RWPE1 (cell line): ENCODE measurements around the gene APOM.

Experiments used
- CTCF ChIA-PET: fragments of 350-600 bp; sonication (Branson Sonifier 250); formaldehyde crosslinking; extraction: SDS; loops from one replicate; lab custom pipeline; 2021; lab: Yijun Ruan, JAX
- POLR2A ChIA-PET: fragments of 400-600 bp; formaldehyde crosslinking; extraction: SDS; loops from one replicate; lab custom pipeline; 2020; ENCODE audit warnings: antibody characterized with exemption; ENCODE audit not compliant: low non-redundant PET; lab: Yijun Ruan, JAX
- DNase-seq: peaks from one replicate; pipeline ENCODE4 v3.0.0; 2012; ENCODE audit warnings: low spot score
- H3K27ac ChIP-seq: fragments of 450-650 bp; 2 replicates; pipeline ENCODE4 v1.5.1; 2017
- CTCF ChIP-seq: fragments of 450-650 bp; conservative IDR thresholded peaks from 2 replicates; pipeline ENCODE4 v1.5.1; 2017; ENCODE audit warnings: low read depth, mild to moderate bottlenecking

The APOM gene

GRCh38 chr6:31655349-31656237, at the start of gene APOM:
Gene APOM (plus strand): TSS chr6:31655894. CDS start chr6:31655967, 73 bp downstream.
- POLR2A ChIA-PET = no interaction called here
- CTCF ChIA-PET = interaction anchor here (0.7 kb wide), 1 partner anchor 448 kb away, joined by 3 read pairs; no protein-coding TSS in a partner anchor
- no peak for DNase-seq
- H3K27ac ChIP-seq = peak within 1 kb of the TSS; percentile 31
- TF ChIP-seq CTCF = no peak

GRCh38 chr6:31607317-31607716, 48.4 kb upstream of the APOM start:
- CTCF ChIA-PET = no interaction called here
- no peak for DNase-seq
- POLR2A ChIA-PET = no interaction called here
- H3K27ac ChIP-seq = no peak overlapping the region
- no peak for TF ChIP-seq CTCF

- no peak for TF ChIP-seq CTCF
- POLR2A ChIA-PET = no interaction called here
- no peak overlapping the region for H3K27ac ChIP-seq
- CTCF ChIA-PET = interaction anchor here (0.8 kb wide), 1 partner anchor 30 kb away, joined by 3 read pairs; no protein-coding TSS in a partner anchor
- no peak for DNase-seq
These were observed 45.9 kb upstream of the APOM start for GRCh38 chr6:31609519-31610406.

GRCh38 chr6:31610968-31611367, 44.7 kb upstream of the APOM start:
- CTCF ChIA-PET = interaction anchor here (1.0 kb wide), 1 partner anchor 13 kb away, joined by 5 read pairs; no protein-coding TSS in a partner anchor
- DNase-seq = no peak

GRCh38 chr6:31614075-31614619, 41.5 kb upstream of the APOM start:
- CTCF ChIA-PET = no interaction called here
- no peak overlapping the region for H3K27ac ChIP-seq
- DNase-seq = no peak
- no peak for TF ChIP-seq CTCF
- POLR2A ChIA-PET = no interaction called here

More at GRCh38 chr6:31610968-31611367, 44.7 kb upstream of the APOM start:
- no peak overlapping the region for H3K27ac ChIP-seq
- no peak for TF ChIP-seq CTCF
- POLR2A ChIA-PET = no interaction called here
